ENCODE results near the gene AGAP1.
A peak's percentile ranks its signal among the peaks of the same experiment; 100 is the strongest.

Gene AGAP1

GRCh38 chr2:235511187-235511661 is 17.4 kb downstream of the AGAP1 start:
- DNase-seq: no peak

GRCh38 chr2:235511751-235512698 is 18.2 kb downstream of the AGAP1 start:
- DNase-seq: no peak

GRCh38 chr2:235512699-235513053 is 18.8 kb downstream of the AGAP1 start:
- no peak for DNase-seq

GRCh38 chr2:235513984-235514626 is 20.3 kb downstream of the AGAP1 start:
- no peak for DNase-seq

- DNase-seq: no peak
These were observed 21.0 kb downstream of the AGAP1 start for GRCh38 chr2:235514627-235515363.

- DNase-seq: no peak
These were observed 21.5 kb downstream of the AGAP1 start for GRCh38 chr2:235515364-235515742.

- no peak for DNase-seq
These were observed 22.0 kb downstream of the AGAP1 start for GRCh38 chr2:235515821-235516220.

- no peak for DNase-seq
These were observed 22.4 kb downstream of the AGAP1 start for GRCh38 chr2:235516257-235516656.

GRCh38 chr2:235518322-235519090 is 24.7 kb downstream of the AGAP1 start:
- DNase-seq: no peak

GRCh38 chr2:235520787-235521186 is 26.9 kb downstream of the AGAP1 start:
- no peak for DNase-seq

- peak; percentile 58 to 79 for DNase-seq
These were observed 28.0 kb downstream of the AGAP1 start for GRCh38 chr2:235521844-235522243.

GRCh38 chr2:235523021-235523420 is 29.2 kb downstream of the AGAP1 start:
- no peak for DNase-seq

- no peak for DNase-seq
These were observed 29.8 kb downstream of the AGAP1 start for GRCh38 chr2:235523486-235524150.

GRCh38 chr2:235526166-235526565 is 32.3 kb downstream of the AGAP1 start:
- DNase-seq: no peak

GRCh38 chr2:235527806-235528469 is 34.1 kb downstream of the AGAP1 start:
- no peak for DNase-seq

- no peak for DNase-seq
These were observed 35.8 kb downstream of the AGAP1 start for GRCh38 chr2:235529621-235530020.

GRCh38 chr2:235530735-235531134 is 36.9 kb downstream of the AGAP1 start:
- no peak for DNase-seq

- no peak for DNase-seq
These were observed 38.5 kb downstream of the AGAP1 start for GRCh38 chr2:235532307-235532706.

GRCh38 chr2:235533198-235533597 is 39.4 kb downstream of the AGAP1 start:
- DNase-seq: no peak

- DNase-seq: peak; percentile 42 to 79
These were observed 40.0 kb downstream of the AGAP1 start for GRCh38 chr2:235533616-235534385.
